Mammary epithelial cell (primary cell): ENCODE measurements around the gene RBM47.

Experiments
- EZH2 ChIP-seq: IDR thresholded peaks from 2 replicates; pipeline ENCODE4 v1.6.1; 2012; ENCODE audit warnings: low read length, inconsistent platforms, borderline replicate concordance
- TF ChIP-seq, protein P1 (sequence below), 2 donors: IDR thresholded peaks in 1 of 2; conservative IDR thresholded peaks in 1 of 2; 2 replicates each; pipeline ENCODE4 v1.5.1; 2011 to 2012; ENCODE audit warnings: inconsistent platforms in 2 of 2, low read length in 2 of 2, mild to moderate bottlenecking in 2 of 2, control low read depth in 1 of 2, low read depth in 1 of 2; ENCODE audit not compliant: insufficient read depth in 1 of 2; ENCODE audit errors: extremely low read depth in 1 of 2

DNA sequence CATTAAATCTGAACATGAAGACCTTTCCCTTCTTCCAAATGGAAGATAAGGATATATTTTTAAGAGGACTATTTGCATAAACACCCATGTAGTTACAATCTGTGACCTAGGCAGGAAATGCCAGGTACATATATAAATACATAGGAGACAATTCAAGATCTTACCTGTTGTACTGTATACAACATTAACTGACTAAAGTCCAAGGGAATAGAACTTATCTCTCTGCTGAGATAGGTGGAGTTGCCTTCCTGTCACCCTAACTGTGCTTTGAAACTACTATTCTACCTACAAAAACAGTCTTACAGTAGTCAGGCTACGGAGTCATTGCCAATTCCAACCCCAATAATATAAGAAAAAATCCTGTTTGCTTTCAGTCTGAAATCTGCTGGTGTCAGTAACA, 188.2 kb downstream of the RBM47 start:
- TF ChIP-seq, protein P1, sequence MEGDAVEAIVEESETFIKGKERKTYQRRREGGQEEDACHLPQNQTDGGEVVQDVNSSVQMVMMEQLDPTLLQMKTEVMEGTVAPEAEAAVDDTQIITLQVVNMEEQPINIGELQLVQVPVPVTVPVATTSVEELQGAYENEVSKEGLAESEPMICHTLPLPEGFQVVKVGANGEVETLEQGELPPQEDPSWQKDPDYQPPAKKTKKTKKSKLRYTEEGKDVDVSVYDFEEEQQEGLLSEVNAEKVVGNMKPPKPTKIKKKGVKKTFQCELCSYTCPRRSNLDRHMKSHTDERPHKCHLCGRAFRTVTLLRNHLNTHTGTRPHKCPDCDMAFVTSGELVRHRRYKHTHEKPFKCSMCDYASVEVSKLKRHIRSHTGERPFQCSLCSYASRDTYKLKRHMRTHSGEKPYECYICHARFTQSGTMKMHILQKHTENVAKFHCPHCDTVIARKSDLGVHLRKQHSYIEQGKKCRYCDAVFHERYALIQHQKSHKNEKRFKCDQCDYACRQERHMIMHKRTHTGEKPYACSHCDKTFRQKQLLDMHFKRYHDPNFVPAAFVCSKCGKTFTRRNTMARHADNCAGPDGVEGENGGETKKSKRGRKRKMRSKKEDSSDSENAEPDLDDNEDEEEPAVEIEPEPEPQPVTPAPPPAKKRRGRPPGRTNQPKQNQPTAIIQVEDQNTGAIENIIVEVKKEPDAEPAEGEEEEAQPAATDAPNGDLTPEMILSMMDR (conservative IDR thresholded peaks at IDR 0.05 in 1 of 2, IDR thresholded peaks at IDR 0.05 in 1 of 2; ENCODE audit: extremely low read depth in 1 of 2, insufficient read depth in 1 of 2, low read depth in 1 of 2, low read length in 2 of 2) = no peak
- no peak for TF ChIP-seq EZH2
